Spleen (tissue), 11 donors: ENCODE data around the gene MGAT4C. TPM values are rescaled to one million over a fixed set of nuclear protein-coding genes. Genes with fewer than 3 reads are reported as not detected.

ENCODE experiments used
- DNase-seq: peaks from one replicate; pipeline ENCODE4 v3.0.0-alpha.2; 2020
- H3K27ac ChIP-seq, 8 donors: fragments of 200-600 bp; sonication (generic) in 7 of 8; 1 replicate in 4 of 8; 2 replicates in 4 of 8; pipeline versions ENCODE4 v1.5.0 to v1.8.0; 2016 to 2021; ENCODE audit warnings: inconsistent platforms in 4 of 8, mild to moderate bottlenecking in 4 of 8, moderate library complexity in 1 of 8
- H3K27me3 ChIP-seq, 7 donors: fragments of 200-600 bp; sonication (generic) in 6 of 7; replicated peaks in 1 of 7; 1 replicate in 4 of 7; 2 replicates in 3 of 7; pipeline versions ENCODE4 v1.5.0 to v1.8.0; 2016 to 2021; ENCODE audit warnings: inconsistent platforms in 3 of 7, mild to moderate bottlenecking in 1 of 7
- H3K36me3 ChIP-seq, 6 donors: fragments of 200-600 bp; sonication (generic) in 5 of 6; 1 replicate in 4 of 6; 2 replicates in 2 of 6; pipeline versions ENCODE4 v1.5.0 to v1.8.0; 2016 to 2021; ENCODE audit warnings: inconsistent platforms in 2 of 6
- H3K4me1 ChIP-seq, 6 donors: fragments of 200-600 bp; sonication (generic) in 5 of 6; 1 replicate in 3 of 6; 2 replicates in 3 of 6; pipeline versions ENCODE4 v1.5.0 to v1.8.0; 2016 to 2021; ENCODE audit warnings: inconsistent platforms in 3 of 6
- H3K4me3 ChIP-seq, 8 donors: fragments of 200-600 bp; sonication (generic) in 7 of 8; 1 replicate in 4 of 8; 2 replicates in 4 of 8; pipeline versions ENCODE4 v1.5.0 to v1.8.0; 2016 to 2021; ENCODE audit warnings: inconsistent platforms in 4 of 8, mild to moderate bottlenecking in 4 of 8, moderate library complexity in 2 of 8
- H3K9me3 ChIP-seq, 8 donors: fragments of 200-600 bp; sonication (generic) in 7 of 8; 1 replicate in 4 of 8; 2 replicates in 4 of 8; pipeline versions ENCODE4 v1.5.0 to v1.8.0; 2016 to 2021; ENCODE audit warnings: inconsistent platforms in 4 of 8
- CTCF ChIP-seq, 11 experiments: fragments of 200-600 bp in 7 of 11; fragments of 450-650 bp in 4 of 11; sonication (generic) in 4 of 11; IDR thresholded peaks in 8 of 11; conservative IDR thresholded peaks in 3 of 11; 1 replicate in 7 of 11; 2 replicates in 4 of 11; pipeline versions ENCODE4 v1.4.0 to v1.8.0; 2016 to 2021; ENCODE audit warnings: antibody characterized with exemption in 11 of 11, inconsistent platforms in 4 of 11, mild to moderate bottlenecking in 1 of 11
- POLR2A ChIP-seq, 3 donors: fragments of 450-650 bp; IDR thresholded peaks; one replicate each; pipeline ENCODE4 v1.5.1; 2017; ENCODE audit warnings: antibody characterized with exemption in 3 of 3, mild to moderate bottlenecking in 1 of 3
- POLR2AphosphoS5 ChIP-seq, 3 donors: sonication (generic); formaldehyde crosslinking; IDR thresholded peaks; one replicate each; pipeline ENCODE4 v1.5.1; 2017; ENCODE audit warnings: antibody characterized with exemption in 3 of 3
- WGBS, 5 donors: extraction: QIAGEN DNeasy Blood & Tissue Kit in 3 of 5; methylation state at CpG; one replicate each; pipeline versions ENCODE4 v1.1.5 to v1.1.7; 2013 to 2018; 5-methylcytosine and 5-hydroxymethylcytosine counted together
- intact Hi-C: fragments of 100-400 bp; cut with DNase I; formaldehyde crosslinking; loops from one replicate; pipeline ENCODE4 v1.15.0; 2023; ENCODE audit warnings: low total_unique reads
- polyA plus RNA-seq, 3 donors: library from polyadenylated mRNA; stranded (reverse); fragments of 200-250 nt; gene quantifications; one replicate each; pipeline ENCODE4 v1.2.1, GENCODE V29; 2013
- total RNA-seq, 7 donors: library from RNA; depleted of rRNA in 3 of 7; stranded (reverse); fragments of >200 nt in 3 of 7; fragmentation: NEBNext Ultra II Directional in 4 of 7; extraction: Animal tissue kit (Norgen Biotek cat#: 25700) in 4 of 7; gene quantifications; one replicate each; pipeline versions ENCODE4 v1.1.0 to v1.2.1, GENCODE V29; 2016 to 2021
- donor health status: healthy with polysubstance abuse.
- donor health status: DM: no; HTN: no; CAD: no; lungs with moderate emphysema.
- donor health status: DM: no; HTN: no; CAD: no.
- donor health status: Bipolar disorder and iron deficiency.
- donor health status: healthy.
- donor health status: DM: no; HTN: no; CAD: no.
- donor health status: DM: yes; HTN: yes; CAD: no.

Gene MGAT4C
- total and polyA plus RNA-seq, 10 donors: 0.03 TPM; not detected in 9

- Histone ChIP-seq H3K9me3 (peaks cover 0 to 5% (median 0%) of the 10 kb centered on the region in 8 donors), H3K4me3 (no peak overlapping the region), H3K27me3 (peaks cover 0 to 11% (median 2%) of the 10 kb centered on the region in 7 donors), H3K36me3 (no peaks in the 10 kb centered on the region), H3K27ac (no peak overlapping the region), H3K4me1 (no peaks in the 10 kb centered on the region)
- intact Hi-C loops: no loop called here
- 30 to 53% (median 39%) methylated on average over 18 to 38 of the region's 38 CpGs for WGBS, 5 donors
- peak; percentile 64 for DNase-seq
- TF ChIP-seq POLR2AphosphoS5 (IDR thresholded peaks at IDR 0.05) (no peak), POLR2A (IDR thresholded peaks at IDR 0.05) (no peak), CTCF (IDR thresholded peaks at IDR 0.05 in 8 of 11, conservative IDR thresholded peaks at IDR 0.05 in 3 of 11) (no peak)
Observed at GRCh38 chr12:86264451-86265328, 8.5 kb upstream of the MGAT4C start.

- no peak for DNase-seq
- WGBS, 5 donors: 86 to 92% (median 88%) methylated on average over 2 of the region's 2 CpGs
- peaks cover 0 to 11% (median 2%) of the 10 kb centered on the region in 7 donors for H3K27me3 ChIP-seq
- no peaks in the 10 kb centered on the region for H3K4me1 ChIP-seq
- H3K36me3 ChIP-seq: no peaks in the 10 kb centered on the region
- no peak for TF ChIP-seq POLR2AphosphoS5 (IDR thresholded peaks at IDR 0.05)
- no peak for TF ChIP-seq POLR2A (IDR thresholded peaks at IDR 0.05)
- no peak for TF ChIP-seq CTCF (IDR thresholded peaks at IDR 0.05 in 8 of 11, conservative IDR thresholded peaks at IDR 0.05 in 3 of 11)
- peaks cover 0 to 5% (median 0%) of the 10 kb centered on the region in 8 donors for H3K9me3 ChIP-seq
- H3K27ac ChIP-seq: no peak overlapping the region
- intact Hi-C loops: no loop called here
- H3K4me3 ChIP-seq: no peak overlapping the region
Observed at GRCh38 chr12:86261578-86261977, 5.4 kb upstream of the MGAT4C start.

- no peak for TF ChIP-seq POLR2AphosphoS5 (IDR thresholded peaks at IDR 0.05)
- no peak for TF ChIP-seq CTCF (IDR thresholded peaks at IDR 0.05 in 8 of 11, conservative IDR thresholded peaks at IDR 0.05 in 3 of 11)
- TF ChIP-seq POLR2A (IDR thresholded peaks at IDR 0.05): no peak
- WGBS, 5 donors: 48 to 72% (median 57%) methylated on average over 1 of the region's 1 CpG
- no peak for DNase-seq
- Histone ChIP-seq H3K9me3 (peaks cover 0 to 5% (median 0%) of the 10 kb centered on the region in 8 donors), H3K27ac (no peak overlapping the region), H3K4me1 (no peaks in the 10 kb centered on the region), H3K36me3 (no peaks in the 10 kb centered on the region), H3K4me3 (no peak overlapping the region), H3K27me3 (peaks cover 0 to 11% (median 2%) of the 10 kb centered on the region in 7 donors)
- intact Hi-C loops: no loop called here
Observed at GRCh38 chr12:86261142-86261541, 5.0 kb upstream of the MGAT4C start.

GRCh38 chr12:86260183-86260582 is 4.0 kb upstream of the MGAT4C start:
- no peak overlapping the region for H3K4me3 ChIP-seq
- H3K27me3 ChIP-seq: peaks cover 0 to 11% (median 2%) of the 10 kb centered on the region in 7 donors
- no peaks in the 10 kb centered on the region for H3K4me1 ChIP-seq
- H3K9me3 ChIP-seq: peaks cover 0 to 4% (median 0%) of the 10 kb centered on the region in 8 donors
- WGBS, 5 donors: 51 to 66% (median 53%) methylated on average over 2 of the region's 2 CpGs
- no peak for DNase-seq
- TF ChIP-seq POLR2A (IDR thresholded peaks at IDR 0.05) (no peak), POLR2AphosphoS5 (IDR thresholded peaks at IDR 0.05) (no peak), CTCF (IDR thresholded peaks at IDR 0.05 in 8 of 11, conservative IDR thresholded peaks at IDR 0.05 in 3 of 11) (no peak)
- H3K27ac ChIP-seq: no peak overlapping the region
- H3K36me3 ChIP-seq: no peaks in the 10 kb centered on the region
- intact Hi-C loops: no loop called here
